Esophagus muscularis mucosa (tissue), 3 donors: ENCODE results near the gene ACACA.

Source experiments
- CTCF ChIP-seq, 3 experiments: fragments of 200-600 bp in 2 of 3; fragments of 450-650 bp in 1 of 3; sonication (generic) in 2 of 3; IDR thresholded peaks; one replicate each; pipeline ENCODE4 v1.5.1; 2017 to 2019; ENCODE audit warnings: antibody characterized with exemption in 3 of 3, mild to moderate bottlenecking in 2 of 3, moderate library complexity in 1 of 3
- POLR2A ChIP-seq: fragments of 450-650 bp; IDR thresholded peaks from one replicate; pipeline ENCODE4 v1.6.1; 2017; ENCODE audit warnings: antibody characterized with exemption, moderate library complexity, mild to moderate bottlenecking, low read depth
- POLR2AphosphoS5 ChIP-seq, 2 donors: sonication (generic); formaldehyde crosslinking; IDR thresholded peaks; one replicate each; pipeline ENCODE4 v1.6.1; 2017; ENCODE audit warnings: antibody characterized with exemption in 2 of 2

DNA sequence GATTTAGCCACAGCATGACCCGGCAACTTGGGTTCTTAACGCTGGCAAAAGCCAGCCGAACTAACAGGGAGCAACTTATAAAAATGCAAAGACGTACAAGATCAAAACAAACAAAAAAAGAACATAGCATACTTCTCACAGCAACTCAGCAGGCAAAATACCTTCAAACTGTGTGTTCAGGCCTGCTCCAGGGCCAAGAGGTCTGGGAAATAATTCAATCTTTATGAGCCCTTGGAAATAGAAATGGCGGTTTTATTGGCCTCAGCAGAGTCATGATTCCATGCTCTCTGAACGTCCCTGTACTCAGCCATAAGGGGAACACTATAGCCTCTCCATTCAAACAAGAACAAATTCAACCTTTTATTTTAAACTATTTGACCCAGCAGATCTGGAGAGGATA lies 132.2 kb downstream of the ACACA start:
- TF ChIP-seq POLR2A (no peak), POLR2AphosphoS5 (IDR thresholded peaks at IDR 0.05) (no peak), CTCF (IDR thresholded peaks at IDR 0.05) (no peak)
